H1 (cell line): ENCODE results near the gene SGPP2. TPM values are rescaled to one million over a fixed set of nuclear protein-coding genes. Genes with fewer than 3 reads are reported as not detected.
A peak's percentile ranks its signal among the peaks of the same experiment; 100 is the strongest.
"Not testable (repeated sequence)": the region's sequence is repeated elsewhere in the genome, so short reads cannot be mapped to it uniquely, and the experiment has no call there.

ENCODE experiments used
- CTCF ChIA-PET: fragments of 300-600 bp; sonication (Branson Sonifier 250); formaldehyde crosslinking; loops from one replicate; lab custom pipeline; 2021; ENCODE audit not compliant: partially characterized antibody; lab: Charles Lee
- POLR2A ChIA-PET: fragments of 300-600 bp; sonication (Branson Sonifier 250); formaldehyde crosslinking; loops from one replicate; lab custom pipeline; 2021; ENCODE audit warnings: inconsistent platforms; ENCODE audit not compliant: partially characterized antibody; lab: Charles Lee
- DNase-seq, 2 experiments: peaks; one replicate each; pipeline versions ENCODE4 v3.0.0 to v3.0.0-alpha.2; 2010 to 2022; ENCODE audit warnings: low spot score in 2 of 2, low read depth in 1 of 2, mixed read lengths in 1 of 2
- FAIRE-seq: peaks from 2 replicates; lab custom pipeline; 2011; peaks lifted over from hg19 to GRCh38; lab: Jason Lieb, UNC
- H2AFZ ChIP-seq: 2 replicates; pipeline ENCODE4 v1.8.1; 2012; ENCODE audit warnings: low read length, inconsistent platforms
- H2AK5ac ChIP-seq: 2 replicates; pipeline ENCODE4 v1.6.1; 2013; ENCODE audit warnings: low read depth, low read length
- H2BK120ac ChIP-seq: replicated peaks from 2 replicates; pipeline ENCODE3; 2013; ENCODE audit warnings: low read depth, low read length, inconsistent platforms
- H2BK12ac ChIP-seq: 2 replicates; pipeline ENCODE4 v1.6.1; 2013; ENCODE audit warnings: low read depth, low read length
- H2BK15ac ChIP-seq: 2 replicates; pipeline ENCODE4 v1.6.1; 2013; ENCODE audit warnings: low read length
- H2BK20ac ChIP-seq: 2 replicates; pipeline ENCODE4 v1.6.1; 2013; ENCODE audit warnings: low read length
- H2BK5ac ChIP-seq: 2 replicates; pipeline ENCODE4 v1.6.1; 2013; ENCODE audit warnings: low read depth, low read length
- H3K14ac ChIP-seq: 2 replicates; pipeline ENCODE4 v1.6.1; 2013; ENCODE audit warnings: inconsistent platforms; ENCODE audit not compliant: insufficient read length
- H3K18ac ChIP-seq: 2 replicates; pipeline ENCODE4 v1.6.1; 2013; ENCODE audit warnings: low read length; ENCODE audit errors: extremely low read depth
- H3K23ac ChIP-seq: 2 replicates; pipeline ENCODE4 v1.6.1; 2013; ENCODE audit warnings: inconsistent platforms; ENCODE audit not compliant: insufficient read length
- H3K23me2 ChIP-seq: 2 replicates; pipeline ENCODE4 v1.6.1; 2013; ENCODE audit warnings: low read depth, low read length
- H3K27ac ChIP-seq: 2 replicates; pipeline ENCODE4 v1.6.1; 2011; ENCODE audit warnings: low read depth, low read length, inconsistent platforms
- H3K27me3 ChIP-seq, 4 experiments: replicated peaks in 1 of 4; 1 replicate in 1 of 4; 2 replicates in 3 of 4; pipeline versions ENCODE4 v1.6.1 to v1.8.1; 2011 to 2013; ENCODE audit warnings: low read length in 3 of 4, mild to moderate bottlenecking in 3 of 4, inconsistent platforms in 2 of 4, mixed read lengths in 2 of 4, moderate library complexity in 1 of 4; ENCODE audit not compliant: control insufficient read depth in 3 of 4, insufficient read depth in 3 of 4; ENCODE audit errors: extremely low read depth in 1 of 4
- H3K36me3 ChIP-seq, 4 experiments: 2 replicates each; pipeline versions ENCODE4 v1.6.1 to v1.8.1; 2011 to 2013; ENCODE audit warnings: mild to moderate bottlenecking in 4 of 4, low read length in 3 of 4, moderate library complexity in 2 of 4, control low read depth in 1 of 4, inconsistent platforms in 1 of 4; ENCODE audit not compliant: insufficient read depth in 4 of 4, control insufficient read depth in 2 of 4
- H3K4ac ChIP-seq: replicated peaks from 2 replicates; pipeline ENCODE3; 2013; ENCODE audit warnings: low read length, low read depth, mixed read lengths, inconsistent platforms; ENCODE audit not compliant: insufficient read length
- H3K4me1 ChIP-seq, 4 experiments: replicated peaks in 1 of 4; 1 replicate in 1 of 4; 2 replicates in 3 of 4; pipeline versions ENCODE4 v1.6.1 to v1.8.1; 2011 to 2013; ENCODE audit warnings: low read length in 3 of 4, inconsistent platforms in 2 of 4, mixed read lengths in 1 of 4; ENCODE audit not compliant: insufficient read depth in 4 of 4, control insufficient read depth in 3 of 4
- H3K4me2 ChIP-seq, 2 experiments: 2 replicates each; pipeline versions ENCODE4 v1.6.1 to v1.8.1; 2011 to 2013; ENCODE audit warnings: low read depth in 2 of 2, low read length in 2 of 2, control low read depth in 1 of 2, inconsistent platforms in 1 of 2, mild to moderate bottlenecking in 1 of 2; ENCODE audit not compliant: insufficient read depth in 1 of 2
- H3K4me3 ChIP-seq, 4 experiments: fragments of 200-600, 300-600 bp in 1 of 4; sonication (generic), shearing (Covaris generic), sonication (Bioruptor Twin) in 1 of 4; 2 replicates each; pipeline versions ENCODE4 v1.5.1 to v1.8.1; 2011 to 2016; ENCODE audit warnings: low read length in 4 of 4, low read depth in 3 of 4, control low read depth in 2 of 4, inconsistent platforms in 2 of 4, mild to moderate bottlenecking in 2 of 4, mixed read lengths in 1 of 4, moderate library complexity in 1 of 4; ENCODE audit not compliant: insufficient read depth in 2 of 4; ENCODE audit errors: extremely low read depth in 1 of 4
- H3K56ac ChIP-seq: replicated peaks from 2 replicates; pipeline ENCODE3; 2013; ENCODE audit warnings: low read depth, mild to moderate bottlenecking, mixed read lengths, low read length, inconsistent platforms; ENCODE audit not compliant: insufficient read length
- H3K79me1 ChIP-seq: 2 replicates; pipeline ENCODE4 v1.6.1; 2013; ENCODE audit warnings: low read depth, low read length, control low read depth
- H3K79me2 ChIP-seq, 2 experiments: 2 replicates each; pipeline versions ENCODE4 v1.6.1 to v1.8.1; 2012 to 2013; ENCODE audit warnings: low read length in 2 of 2, mild to moderate bottlenecking in 2 of 2, inconsistent platforms in 1 of 2; ENCODE audit not compliant: insufficient read depth in 2 of 2, control insufficient read depth in 1 of 2
- H3K9ac ChIP-seq, 4 experiments: replicated peaks in 1 of 4; 1 replicate in 1 of 4; 2 replicates in 3 of 4; pipeline versions ENCODE4 v1.6.1 to v1.8.1; 2011 to 2013; ENCODE audit warnings: low read depth in 3 of 4, low read length in 3 of 4, control low read depth in 2 of 4, mild to moderate bottlenecking in 2 of 4, moderate library complexity in 2 of 4, inconsistent platforms in 1 of 4; ENCODE audit errors: extremely low read depth in 1 of 4
- H3K9me3 ChIP-seq, 2 experiments: 2 replicates each; pipeline versions ENCODE4 v1.6.1 to v1.8.1; 2012 to 2013; ENCODE audit warnings: mild to moderate bottlenecking in 2 of 2, moderate library complexity in 2 of 2, control low read depth in 1 of 2, inconsistent platforms in 1 of 2, low read depth in 1 of 2, low read length in 1 of 2, mixed read lengths in 1 of 2; ENCODE audit not compliant: insufficient read depth in 2 of 2
- H4K20me1 ChIP-seq, 2 experiments: replicated peaks in 1 of 2; 2 replicates each; pipeline versions ENCODE3 to v1.8.1; 2011 to 2013; ENCODE audit warnings: inconsistent platforms in 2 of 2, low read length in 2 of 2, mild to moderate bottlenecking in 1 of 2; ENCODE audit not compliant: insufficient read depth in 2 of 2, control insufficient read depth in 1 of 2
- H4K5ac ChIP-seq: 2 replicates; pipeline ENCODE4 v1.6.1; 2013; ENCODE audit warnings: low read length, low read depth, mixed read lengths, inconsistent platforms; ENCODE audit not compliant: insufficient read length
- H4K8ac ChIP-seq: 2 replicates; pipeline ENCODE4 v1.8.0; 2013; ENCODE audit warnings: mild to moderate bottlenecking, moderate library complexity, low read length, inconsistent platforms; ENCODE audit not compliant: insufficient read depth; ENCODE audit errors: extremely low read depth
- H4K91ac ChIP-seq: replicated peaks from 2 replicates; pipeline ENCODE3; 2013; ENCODE audit warnings: low read length, mixed read lengths, inconsistent platforms; ENCODE audit not compliant: insufficient read length
- SRF ChIP-seq: IDR thresholded peaks from 2 replicates; pipeline ENCODE4 v1.6.1; 2011; ENCODE audit warnings: mild to moderate bottlenecking, low read depth, low read length, moderate library complexity
- TEAD4 ChIP-seq: IDR thresholded peaks from 2 replicates; pipeline ENCODE4 v1.6.1; 2012; ENCODE audit warnings: low read depth, low read length, inconsistent platforms, mixed read lengths
- WGBS, 2 experiments: shearing (Covaris generic) in 1 of 2; methylation state at CpG; one replicate each; pipeline versions ENCODE4 v1.1.6 to v1.1.7; 2013 to 2015; ENCODE audit warnings: low lambda C conversion rate in 2 of 2, mixed read lengths in 2 of 2, inconsistent platforms in 1 of 2, low coverage in 1 of 2, missing lambda C conversion rate in 1 of 2; ENCODE audit not compliant: insufficient replicate concordance in 2 of 2, insufficient coverage in 1 of 2, insufficient read length in 1 of 2; ENCODE audit errors: extremely low coverage in 1 of 2, missing lambda C conversion rate in 1 of 2; 5-methylcytosine and 5-hydroxymethylcytosine counted together
- polyA plus RNA-seq, 7 experiments: library from polyadenylated mRNA; depleted of rRNA in 3 of 7; stranded (reverse) in 5 of 7; unstranded in 2 of 7; fragments of >200 nt in 5 of 7; fragments of 200-250 nt in 2 of 7; gene quantifications; 1 replicate in 5 of 7; 2 replicates in 1 of 7; 4 replicates in 1 of 7; pipeline versions ENCODE4 v1.2.1 to v1.2.3, GENCODE V29; 2011 to 2013; ENCODE audit warnings: missing spikeins in 2 of 7, mixed read lengths in 2 of 7
- total RNA-seq: library from RNA; stranded (reverse); fragmentation: NEBNext Ultra II Directional; extraction: Animal tissue kit (Norgen Biotek cat#: 25700); gene quantifications from 2 replicates; pipeline ENCODE4 v1.2.1, GENCODE V29; 2021

Gene SGPP2
- total and polyA plus RNA-seq, 2 of the 8 experiments (the other 6 are each of a cell fraction or from before 2014, with no cell fraction given), result 0.29 TPM; not detected in 1

GRCh38 chr2:222410534-222410933 is 13.8 kb upstream of the SGPP2 start:
- H3K79me2 ChIP-seq, result no peaks in the 10 kb centered on the region
- H2AFZ ChIP-seq, result no peak overlapping the region
- no peak overlapping the region for H3K56ac ChIP-seq
- no peak overlapping the region for H2BK120ac ChIP-seq
- 81% methylated on average over 4 of the region's 4 CpGs; no CpG with 5 or more reads in 1 of the 2 experiments for WGBS, 2 experiments
- H3K23me2 ChIP-seq, result no peaks in the 10 kb centered on the region
- peaks cover 11 to 22% of the 10 kb centered on the region in 2 experiments; a peak in 3 of 4 replicates for H3K9me3 ChIP-seq
- H3K79me1 ChIP-seq, result no peaks in the 10 kb centered on the region
- no peak overlapping the region for H2BK5ac ChIP-seq
- no peak overlapping the region for H4K8ac ChIP-seq
- no peak overlapping the region for H3K14ac ChIP-seq
- H2BK12ac ChIP-seq, result no peak overlapping the region
- no peak overlapping the region for H3K4me3 ChIP-seq
- no peak overlapping the region for H4K5ac ChIP-seq
- ChIA-PET POLR2A (no interaction called here), CTCF (interaction anchor here (0.9 to 1.5 kb wide), 4 partner anchors 11 to 122 kb away, joined by 3 to 4 read pairs (median 3); no protein-coding TSS in a partner anchor)
- FAIRE-seq (peak; percentile 52), DNase-seq (no peak)
- H3K4ac ChIP-seq, result no peak overlapping the region
- no peak overlapping the region for H3K4me2 ChIP-seq
- no peak overlapping the region for H3K23ac ChIP-seq
- no peak overlapping the region for H2BK15ac ChIP-seq
- no peaks in the 10 kb centered on the region for H3K36me3 ChIP-seq
- H3K4me1 ChIP-seq, result no peaks in the 10 kb centered on the region
- H3K9ac ChIP-seq, result no peak overlapping the region
- no peak overlapping the region for H2AK5ac ChIP-seq
- H3K18ac ChIP-seq, result no peak overlapping the region
- no peak overlapping the region for H3K27ac ChIP-seq
- TF ChIP-seq TEAD4 (peak; percentile 78), SRF (no peak)
- no peaks in the 10 kb centered on the region for H3K27me3 ChIP-seq
- H4K20me1 ChIP-seq, result no peaks in the 10 kb centered on the region
- H2BK20ac ChIP-seq, result no peak overlapping the region
- H4K91ac ChIP-seq, result no peak overlapping the region

GRCh38 chr2:222412334-222412733 is 12.0 kb upstream of the SGPP2 start:
- H3K4me1 ChIP-seq, H2BK12ac ChIP-seq, FAIRE-seq, DNase-seq, H3K4me3 ChIP-seq, H3K4me2 ChIP-seq, H2BK15ac ChIP-seq, H3K36me3 ChIP-seq, H4K5ac ChIP-seq, H2BK120ac ChIP-seq, H2AK5ac ChIP-seq, H3K23me2 ChIP-seq, H2BK5ac ChIP-seq, H3K4ac ChIP-seq, H4K8ac ChIP-seq, H3K27me3 ChIP-seq, H4K20me1 ChIP-seq, CTCF ChIA-PET, H2AFZ ChIP-seq, POLR2A ChIA-PET, H3K14ac ChIP-seq, H3K27ac ChIP-seq, H3K18ac ChIP-seq, H3K9ac ChIP-seq, H4K91ac ChIP-seq, H2BK20ac ChIP-seq, H3K79me1 ChIP-seq, H3K56ac ChIP-seq, H3K79me2 ChIP-seq, H3K23ac ChIP-seq: not testable (repeated sequence)
- WGBS, 2 experiments, result 81% methylated on average over 2 of the region's 2 CpGs; no CpG with 5 or more reads in 1 of the 2 experiments
- peaks cover 11 to 22% of the 10 kb centered on the region in 2 experiments; a peak in 3 of 4 replicates for H3K9me3 ChIP-seq
